Measurements from ENCODE around the gene GARIN5B.

The GARIN5B gene

DNA sequence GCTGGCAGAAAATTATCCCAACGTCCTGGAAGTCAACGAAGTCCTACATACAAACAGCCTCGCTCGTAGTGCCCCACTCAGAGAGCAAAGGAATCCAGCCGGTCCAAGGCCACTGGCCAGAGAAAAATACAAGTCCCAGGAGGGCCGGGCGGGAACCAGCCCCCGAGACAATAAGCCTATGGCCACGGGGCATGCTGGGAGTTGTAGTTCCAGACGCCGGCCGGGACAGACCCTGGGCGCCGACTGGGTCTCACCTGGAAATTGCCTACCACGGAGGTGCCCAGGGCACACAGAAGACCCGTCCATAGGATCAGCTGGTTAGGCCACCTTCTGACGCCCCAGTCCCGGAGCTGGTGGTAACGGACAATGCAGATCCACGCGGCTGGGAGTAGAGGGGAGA lies 43.3 kb downstream of the GARIN5B start:
- DNase-seq = no peak

DNA sequence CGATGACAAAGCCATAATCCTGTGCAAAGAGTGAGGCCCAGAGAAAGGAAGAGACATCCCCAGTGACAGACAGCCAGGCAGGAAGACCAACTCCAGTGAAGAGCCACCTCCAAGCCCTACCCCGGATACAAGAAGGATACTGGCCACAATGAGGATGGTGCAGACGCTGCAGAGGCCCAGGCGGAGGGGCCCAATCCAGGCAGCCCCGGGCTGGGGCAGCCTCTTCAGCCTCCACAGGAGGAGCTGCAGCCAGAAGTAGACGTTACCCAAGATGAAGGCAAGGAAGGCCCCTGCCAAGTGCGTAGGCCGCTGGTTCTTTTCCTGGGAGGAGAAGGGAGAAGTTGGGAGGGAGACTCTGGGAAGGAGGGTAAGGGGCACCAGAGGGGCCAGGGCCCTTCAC lies 46.4 kb downstream of the GARIN5B start:
- no peak for DNase-seq

DNA sequence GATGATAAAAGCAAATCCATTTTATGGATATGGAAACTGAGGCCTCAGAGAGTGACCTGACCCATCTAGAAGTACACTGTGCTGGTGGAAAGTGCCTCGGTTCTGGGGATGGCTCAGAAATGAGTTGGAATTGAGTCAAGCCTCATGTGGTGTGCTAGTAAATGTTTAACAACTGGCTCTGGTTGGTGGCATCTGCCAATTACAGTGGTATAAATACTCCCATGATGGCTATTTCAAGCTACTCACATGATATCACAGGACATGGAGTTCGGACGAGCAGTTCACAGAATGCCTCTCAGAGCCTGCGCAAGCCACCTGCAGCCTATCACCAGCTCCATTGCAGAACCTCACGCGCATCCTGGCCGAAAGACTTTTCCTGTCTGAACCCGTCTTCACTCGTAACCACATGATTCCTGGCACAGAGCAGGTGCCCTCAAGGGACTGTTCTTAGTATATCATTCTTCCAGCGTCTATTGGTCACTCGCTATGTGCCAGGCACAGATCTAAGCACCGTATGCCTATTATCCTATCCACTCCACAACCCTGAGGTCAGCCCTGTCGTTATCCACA lies 47.0 kb downstream of the GARIN5B start:
- no peak for DNase-seq

DNA sequence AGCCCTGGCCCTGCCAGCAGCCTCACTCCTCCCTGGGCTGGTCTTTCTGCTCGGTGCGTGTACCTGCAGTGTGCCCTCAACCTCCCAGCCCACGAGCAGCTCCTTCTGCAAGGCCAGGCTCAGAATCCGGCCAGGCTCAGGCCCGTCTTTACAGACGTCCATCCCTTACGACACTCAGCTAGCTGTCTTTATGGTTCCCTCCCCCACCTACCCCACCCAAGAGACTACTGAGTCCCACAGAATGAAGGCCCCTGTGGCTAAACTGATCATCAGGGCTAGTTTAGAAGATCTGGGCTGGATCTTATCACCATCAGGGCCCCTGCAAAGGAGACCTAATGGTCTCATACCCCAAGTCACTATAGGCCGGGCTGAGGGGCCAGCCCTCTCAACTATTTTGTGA lies 48.7 kb downstream of the GARIN5B start:
- no peak for DNase-seq

DNA sequence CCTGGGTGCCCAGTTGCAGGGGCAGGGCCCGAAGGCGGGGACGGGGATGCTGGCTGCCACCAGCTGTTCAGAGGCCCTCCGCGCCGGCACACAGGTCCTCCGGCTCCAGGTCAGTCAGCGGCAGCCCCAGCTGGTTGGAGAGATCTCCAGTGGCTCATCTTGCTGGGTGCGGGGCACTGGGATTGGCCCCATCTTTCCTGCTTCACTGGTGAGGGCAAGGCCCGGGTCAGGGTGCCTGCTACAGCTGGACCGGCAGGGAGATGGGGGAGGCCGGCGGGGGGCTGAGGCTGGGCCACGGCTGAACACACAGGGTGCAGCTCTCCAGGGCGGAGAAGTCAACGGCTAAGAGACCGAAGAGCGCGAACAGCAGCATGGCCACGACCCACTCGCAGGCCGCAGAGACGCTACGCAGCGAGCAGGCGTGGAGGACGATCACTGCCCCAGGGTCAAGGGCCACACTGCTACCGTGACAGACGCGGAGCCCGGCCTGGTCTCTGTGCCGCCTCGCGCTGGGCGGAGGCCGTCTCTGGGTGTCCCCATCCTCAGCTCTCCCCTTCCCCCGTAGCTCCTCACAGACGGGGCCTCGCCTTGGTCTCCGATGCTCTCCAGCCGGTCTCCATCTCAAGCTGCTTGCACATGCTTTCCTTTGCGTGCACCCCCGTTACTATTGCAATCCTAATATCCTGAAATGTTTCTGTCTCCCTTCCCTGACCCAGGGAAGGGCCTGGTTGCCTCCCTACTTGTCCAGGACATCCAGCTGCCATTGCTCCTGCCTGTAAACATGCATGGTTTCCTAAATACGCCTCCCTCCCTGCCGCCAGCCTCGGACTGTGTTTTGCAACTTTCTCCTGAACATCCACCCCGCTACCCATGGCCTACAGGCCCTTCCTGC lies 50.2 kb downstream of the GARIN5B start:
- DNase-seq = no peak

DNA sequence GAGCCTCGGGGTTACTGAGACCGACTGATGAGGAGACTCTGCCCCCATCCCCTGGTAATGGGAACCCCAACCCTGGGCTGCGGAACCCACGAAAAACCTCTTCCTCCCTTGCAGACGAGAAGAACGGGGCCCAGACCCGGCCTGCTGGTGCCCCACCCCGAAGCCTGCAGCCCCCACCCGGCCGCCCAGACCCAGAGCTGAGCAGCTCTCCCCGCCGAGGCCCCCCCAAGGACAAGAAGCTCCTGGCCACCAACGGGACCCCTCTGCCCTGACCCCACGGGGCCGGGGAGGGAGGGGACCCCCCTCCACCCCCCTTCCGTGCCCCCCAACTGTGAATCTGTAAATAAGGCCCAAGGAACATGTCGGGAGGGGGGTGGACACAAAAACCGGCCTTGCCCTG lies 51.3 kb downstream of the GARIN5B start:
- no peak for DNase-seq

DNA sequence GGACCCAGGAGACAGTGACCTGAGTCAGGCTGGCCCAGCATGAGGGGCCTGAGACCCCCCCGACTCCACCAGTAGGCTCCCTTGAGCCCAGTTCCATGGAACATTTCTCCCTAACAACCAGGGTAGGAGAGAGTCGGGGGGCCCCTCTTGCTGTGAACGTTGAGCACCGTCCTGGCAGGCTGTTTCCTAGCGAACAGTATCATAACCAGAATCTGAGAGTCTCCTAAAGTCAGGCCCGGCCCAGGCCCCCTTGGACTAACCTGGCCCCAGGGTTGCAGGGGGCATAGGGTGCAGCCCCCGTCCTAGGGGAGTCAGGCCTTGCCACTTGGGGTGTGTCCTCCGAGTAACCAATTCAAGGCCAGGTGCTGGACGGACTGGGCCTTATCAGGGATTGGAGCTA lies 51.7 kb downstream of the GARIN5B start:
- DNase-seq = no peak

DNA sequence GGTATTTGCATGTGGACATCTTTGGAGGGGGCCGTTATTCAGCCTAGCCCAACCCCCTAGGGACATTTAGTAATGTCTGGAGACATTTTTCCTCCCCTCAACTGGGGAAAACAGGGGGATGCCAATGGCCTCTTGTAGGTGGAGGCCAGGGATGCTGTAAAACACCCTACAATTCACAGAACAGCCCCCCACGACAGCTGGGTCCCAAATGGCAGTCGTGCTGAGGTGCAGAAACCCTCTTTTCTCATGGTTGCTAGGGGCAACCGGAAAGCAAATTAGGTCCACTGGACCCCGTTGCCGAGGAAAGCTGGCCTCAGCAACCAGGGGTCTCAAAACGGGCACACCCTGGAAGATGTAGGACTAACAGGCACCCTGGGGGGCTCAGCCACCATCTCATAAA lies 52.6 kb downstream of the GARIN5B start:
- DNase-seq = no peak

DNA sequence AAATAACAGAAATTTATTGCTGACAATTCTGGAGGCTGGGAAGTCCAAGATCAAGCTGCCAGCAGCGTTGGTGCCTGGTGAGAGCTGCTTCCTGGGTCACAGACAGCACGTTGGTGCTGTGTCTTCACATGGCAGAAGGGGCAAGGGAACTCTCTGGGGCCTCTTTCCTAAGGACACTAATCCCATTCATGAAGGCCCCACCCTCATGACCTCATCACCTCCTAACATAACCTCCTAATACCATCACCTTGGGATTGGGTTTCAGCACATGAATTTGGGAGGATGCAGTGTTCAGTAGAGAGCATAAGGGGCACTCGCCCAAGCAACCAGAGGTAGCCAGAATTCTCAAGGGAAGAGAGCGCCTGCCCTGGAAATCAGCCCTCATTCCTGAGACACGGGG lies 53.6 kb downstream of the GARIN5B start:
- no peak for DNase-seq

DNA sequence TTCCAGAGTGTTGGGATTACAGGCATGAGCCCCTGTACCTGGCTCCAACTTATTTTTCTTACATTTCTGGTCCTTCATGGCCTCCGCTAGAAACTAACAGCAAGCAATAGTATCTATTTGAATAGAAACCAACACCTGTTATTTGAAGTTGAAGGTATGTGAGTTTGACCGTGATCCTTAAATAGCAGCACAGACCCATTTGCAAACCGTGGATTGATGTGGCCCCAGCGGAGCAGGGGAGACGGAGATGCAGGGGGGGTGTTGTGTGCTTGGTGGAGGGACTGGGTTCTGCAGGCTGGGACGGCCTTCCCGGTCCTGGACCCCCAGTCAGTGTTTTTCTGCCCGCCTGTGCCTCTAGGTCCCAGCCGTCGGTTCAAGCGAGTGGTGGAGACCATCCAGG lies 54.8 kb downstream of the GARIN5B start:
- DNase-seq = no peak

DNA sequence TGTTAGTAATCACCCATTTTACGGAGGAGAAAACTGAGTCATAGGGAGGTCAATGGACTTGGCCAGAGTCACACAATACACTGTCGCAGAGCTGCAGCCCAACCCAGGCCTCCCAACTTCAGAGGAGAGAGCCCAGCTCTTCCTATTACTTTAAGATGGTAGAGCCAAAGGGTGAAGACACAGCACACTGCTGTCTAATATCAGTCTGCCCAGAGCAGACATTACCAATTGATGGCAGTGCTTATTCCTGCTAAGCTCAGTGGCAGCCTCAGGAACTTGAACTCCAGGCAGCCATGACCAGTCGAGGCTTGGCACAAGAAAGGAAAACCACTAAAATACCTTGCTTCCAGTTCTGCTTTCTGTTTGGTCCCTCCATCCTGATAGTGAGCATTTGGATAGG lies 56.3 kb downstream of the GARIN5B start:
- no peak for DNase-seq

DNA sequence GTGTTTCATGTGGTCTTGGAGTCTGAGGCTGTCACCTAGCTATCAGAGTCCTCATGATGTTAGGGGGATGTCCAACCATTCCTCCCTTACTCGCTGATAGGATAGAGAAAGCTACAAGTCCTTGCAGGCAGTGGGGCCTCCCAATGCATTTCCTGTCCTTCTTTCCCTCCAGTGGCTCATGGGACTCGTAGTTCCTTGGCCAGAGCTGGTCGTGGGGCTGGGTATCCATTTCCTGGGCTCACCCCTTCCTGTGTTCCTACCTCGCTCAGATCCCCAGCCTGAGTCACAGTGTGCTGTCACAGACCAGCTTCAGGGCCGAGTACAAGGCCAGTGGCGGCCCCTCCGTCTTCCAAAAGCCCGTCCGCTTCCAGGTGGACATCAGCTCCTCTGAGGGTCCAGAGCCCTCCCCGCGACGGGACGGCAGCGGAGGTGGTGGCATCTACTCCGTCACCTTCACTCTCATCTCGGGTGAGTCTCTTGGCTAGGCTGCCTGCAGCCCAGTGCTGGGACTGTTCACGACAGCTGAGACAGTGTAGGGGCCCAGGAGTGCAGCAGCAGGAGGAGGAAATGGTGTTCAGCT lies 57.0 kb downstream of the GARIN5B start:
- DNase-seq = no peak

DNA sequence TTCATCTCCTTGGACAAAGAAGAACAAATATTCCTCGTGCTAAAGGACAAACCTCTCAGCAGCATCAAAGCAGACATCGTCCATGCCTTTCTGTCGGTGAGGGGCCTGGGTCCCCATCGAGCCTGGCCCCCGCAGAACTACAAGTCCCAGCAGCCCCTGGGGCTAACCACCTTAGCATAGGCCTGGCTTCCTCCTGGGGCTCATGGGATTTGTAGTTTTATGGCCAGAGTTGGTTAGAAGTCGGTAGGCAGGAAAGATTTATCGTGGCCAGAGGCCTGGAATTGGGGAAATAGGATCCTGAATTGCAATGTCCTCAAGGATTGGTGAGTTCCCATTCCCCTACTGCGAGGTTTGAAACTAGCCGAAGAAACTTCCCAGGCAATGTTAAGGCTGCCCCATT lies 57.6 kb downstream of the GARIN5B start:
- no peak for DNase-seq

DNA sequence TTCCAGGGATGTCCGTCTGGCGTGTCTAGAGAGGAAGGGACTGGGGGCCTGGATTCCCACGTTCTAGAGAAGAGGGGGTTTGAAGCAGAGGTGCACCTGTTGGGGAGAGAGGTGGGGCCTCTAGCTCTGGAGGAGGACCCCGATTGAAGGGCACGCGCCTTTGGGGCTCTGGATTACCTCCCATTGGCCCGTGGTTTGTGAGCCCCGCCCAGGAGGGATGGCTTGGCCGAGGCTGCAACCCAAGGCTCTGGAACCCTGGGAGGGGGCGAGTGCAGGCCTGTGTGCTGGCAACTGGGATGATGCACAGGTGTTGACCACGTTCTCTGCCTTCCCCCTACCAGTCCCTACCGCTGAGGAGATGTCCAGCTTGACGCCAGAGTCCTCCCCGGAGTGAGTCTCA lies 58.1 kb downstream of the GARIN5B start:
- no peak for DNase-seq
